Omental fat pad (tissue), 4 donors: ENCODE measurements around the gene CBX6. TPM values are rescaled to one million over a fixed set of nuclear protein-coding genes. Genes with fewer than 3 reads are reported as not detected.

Experiments used
- ATAC-seq: fragments of 150-250 bp; one replicate; pipeline ENCODE4 v1.9.1; 2016; ENCODE audit warnings: mild to moderate bottlenecking, moderate library complexity; ENCODE audit not compliant: low FRiP score
- DNase-seq: peaks from one replicate; pipeline ENCODE4 v3.0.0-alpha.2; 2019; ENCODE audit warnings: low spot score
- CTCF ChIP-seq, 3 donors: fragments of 450-650 bp; IDR thresholded peaks; one replicate each; pipeline ENCODE4 v1.5.1; 2016 to 2017; ENCODE audit warnings: antibody characterized with exemption in 3 of 3, mild to moderate bottlenecking in 3 of 3, moderate library complexity in 2 of 3
- total RNA-seq, 4 donors: library from RNA; depleted of rRNA; stranded (reverse); fragments of >200 nt; gene quantifications; one replicate each; pipeline ENCODE4 v1.1.0, GENCODE V29; 2016

CBX6 gene
- total RNA-seq, 4 donors from 2014 or later, result 27.4 to 59.6 (median 34.9) TPM

- ATAC-seq, result no peak
- TF ChIP-seq CTCF (IDR thresholded peaks at IDR 0.05), result no peak
- no peak for DNase-seq
Observed at GRCh38 chr22:38827510-38827909, 44.5 kb downstream of the CBX6 start.

- DNase-seq (no peak), ATAC-seq (no peak)
- TF ChIP-seq CTCF (IDR thresholded peaks at IDR 0.05), result no peak
Observed at GRCh38 chr22:38826801-38827200, 45.2 kb downstream of the CBX6 start.

GRCh38 chr22:38826386-38826785 is 45.6 kb downstream of the CBX6 start:
- no peak for TF ChIP-seq CTCF (IDR thresholded peaks at IDR 0.05)
- DNase-seq, result no peak
- no peak for ATAC-seq

- no peak for TF ChIP-seq CTCF (IDR thresholded peaks at IDR 0.05)
- DNase-seq (no peak), ATAC-seq (no peak)
Observed at GRCh38 chr22:38824585-38824984, 47.4 kb downstream of the CBX6 start.

GRCh38 chr22:38823637-38824036 is 48.4 kb downstream of the CBX6 start:
- ATAC-seq, result no peak
- TF ChIP-seq CTCF (IDR thresholded peaks at IDR 0.05), result no peak
- DNase-seq, result no peak

GRCh38 chr22:38823076-38823475 is 48.9 kb downstream of the CBX6 start:
- DNase-seq (no peak), ATAC-seq (no peak)
- no peak for TF ChIP-seq CTCF (IDR thresholded peaks at IDR 0.05)

- ATAC-seq (no peak), DNase-seq (no peak)
- no peak for TF ChIP-seq CTCF (IDR thresholded peaks at IDR 0.05)
Observed at GRCh38 chr22:38820020-38820419, 52.0 kb downstream of the CBX6 start.
